Colonic mucosa (tissue), 4 donors: ENCODE measurements around the gene EPHB1. TPM values are rescaled to one million over a fixed set of nuclear protein-coding genes. Genes with fewer than 3 reads are reported as not detected.

Experiments
- DNase-seq: peaks from one replicate; pipeline ENCODE4 v3.0.0-alpha.2; 2020
- H3K27ac ChIP-seq: fragments of 200-600 bp; one replicate; pipeline ENCODE4 v1.8.0; 2021
- H3K27me3 ChIP-seq: fragments of 200-600 bp; one replicate; pipeline ENCODE4 v1.8.0; 2021
- H3K36me3 ChIP-seq: fragments of 200-600 bp; one replicate; pipeline ENCODE4 v1.8.0; 2021
- H3K4me1 ChIP-seq: fragments of 200-600 bp; one replicate; pipeline ENCODE4 v1.8.0; 2021; ENCODE audit warnings: mild to moderate bottlenecking
- H3K4me3 ChIP-seq: fragments of 200-600 bp; one replicate; pipeline ENCODE4 v1.8.0; 2021
- H3K9ac ChIP-seq, 2 donors: one replicate each; pipeline ENCODE4 v1.7.0; 2013; ENCODE audit warnings: control low read depth in 2 of 2, low read depth in 2 of 2, low read length in 2 of 2
- H3K9me3 ChIP-seq: fragments of 200-600 bp; one replicate; pipeline ENCODE4 v1.8.0; 2021
- intact Hi-C: fragments of 100-400 bp; cut with DNase I; formaldehyde crosslinking; loops from one replicate; pipeline ENCODE4 v1.14.1; 2022
- total RNA-seq, 2 donors: library from RNA; stranded (reverse); fragmentation: NEBNext Ultra II Directional in 1 of 2; extraction: Animal tissue kit (Norgen Biotek cat#: 25700) in 1 of 2; gene quantifications; one replicate each; pipeline ENCODE4 v1.2.1, GENCODE V29; 2021
- TF ChIP-seq, protein P1 (sequence below): fragments of 200-600 bp; IDR thresholded peaks from one replicate; pipeline ENCODE4 v1.8.0; 2022; ENCODE audit warnings: antibody characterized with exemption, mild to moderate bottlenecking
- donor health status: healthy.
- donor health status: DM: no; HTN: no; CAD: no.
- donor health status: DM: no; HTN: no; CAD: no.

Gene EPHB1
- total RNA-seq, 2 donors from 2014 or later: 0.40 to 0.74 TPM

DNA sequence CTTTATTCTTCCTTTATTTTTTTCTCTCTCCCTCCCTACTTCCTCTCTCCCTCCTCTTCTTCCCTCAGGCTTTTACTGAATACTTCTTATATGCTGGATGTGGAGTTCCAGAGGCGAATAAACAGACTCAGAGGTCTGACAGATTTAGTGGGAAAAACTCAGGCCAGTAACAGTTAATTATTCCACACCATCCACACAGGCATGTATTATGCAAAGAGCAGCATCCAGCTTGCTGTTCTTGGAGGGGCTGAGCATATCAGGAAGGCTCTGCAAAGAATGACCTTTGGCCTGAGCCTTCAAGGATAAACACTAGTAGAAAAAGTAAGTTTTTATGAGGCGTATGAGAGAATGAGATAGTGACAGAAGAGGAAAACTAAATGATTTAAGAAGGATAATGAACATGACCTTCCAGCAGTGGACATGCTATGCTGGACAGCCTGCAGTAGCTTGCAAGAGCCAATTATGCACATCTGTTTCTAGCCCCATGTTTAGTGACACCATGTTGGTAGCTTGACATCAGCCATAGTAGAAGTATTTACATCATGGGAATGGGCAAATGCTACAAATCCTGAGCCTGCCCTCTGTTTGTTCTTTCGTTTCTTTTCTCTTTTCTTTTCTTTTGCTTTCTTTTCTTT, 387.4 kb downstream of the EPHB1 start:
- intact Hi-C loops: no loop called here
- DNase-seq: no peak

DNA sequence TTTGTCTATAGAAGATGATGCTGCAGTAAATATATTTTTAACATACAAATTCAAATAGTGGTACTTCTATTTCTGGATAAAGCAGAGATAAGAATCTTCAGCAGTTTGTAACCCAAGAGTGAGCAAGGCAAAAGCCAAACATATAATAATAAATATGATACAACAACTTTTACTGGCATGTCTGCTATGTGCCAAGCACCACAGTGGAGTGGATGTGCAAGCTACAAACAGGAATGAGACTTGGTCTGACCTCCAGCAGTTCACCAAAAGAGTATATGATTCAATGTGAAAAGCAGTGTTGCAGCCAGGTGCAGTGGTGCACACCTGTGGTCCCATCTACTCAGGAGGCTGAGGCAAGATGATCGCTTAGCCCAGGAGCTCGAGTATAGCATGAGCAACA, 395.6 kb downstream of the EPHB1 start:
- Histone ChIP-seq H3K27ac (no peak overlapping the region), H3K36me3 (no peaks in the 10 kb centered on the region), H3K9me3 (no peaks in the 10 kb centered on the region), H3K4me1 (no peaks in the 10 kb centered on the region), H3K4me3 (no peak overlapping the region), H3K27me3 (no peaks in the 10 kb centered on the region), H3K9ac (no peak overlapping the region)
- DNase-seq: no peak
- intact Hi-C loops: no loop called here
- TF ChIP-seq, protein P1, sequence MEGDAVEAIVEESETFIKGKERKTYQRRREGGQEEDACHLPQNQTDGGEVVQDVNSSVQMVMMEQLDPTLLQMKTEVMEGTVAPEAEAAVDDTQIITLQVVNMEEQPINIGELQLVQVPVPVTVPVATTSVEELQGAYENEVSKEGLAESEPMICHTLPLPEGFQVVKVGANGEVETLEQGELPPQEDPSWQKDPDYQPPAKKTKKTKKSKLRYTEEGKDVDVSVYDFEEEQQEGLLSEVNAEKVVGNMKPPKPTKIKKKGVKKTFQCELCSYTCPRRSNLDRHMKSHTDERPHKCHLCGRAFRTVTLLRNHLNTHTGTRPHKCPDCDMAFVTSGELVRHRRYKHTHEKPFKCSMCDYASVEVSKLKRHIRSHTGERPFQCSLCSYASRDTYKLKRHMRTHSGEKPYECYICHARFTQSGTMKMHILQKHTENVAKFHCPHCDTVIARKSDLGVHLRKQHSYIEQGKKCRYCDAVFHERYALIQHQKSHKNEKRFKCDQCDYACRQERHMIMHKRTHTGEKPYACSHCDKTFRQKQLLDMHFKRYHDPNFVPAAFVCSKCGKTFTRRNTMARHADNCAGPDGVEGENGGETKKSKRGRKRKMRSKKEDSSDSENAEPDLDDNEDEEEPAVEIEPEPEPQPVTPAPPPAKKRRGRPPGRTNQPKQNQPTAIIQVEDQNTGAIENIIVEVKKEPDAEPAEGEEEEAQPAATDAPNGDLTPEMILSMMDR: no peak

More for the DNA sequence above, 387.4 kb downstream of the EPHB1 start:
- no peak overlapping the region for H3K27ac ChIP-seq
- H3K4me1 ChIP-seq: no peaks in the 10 kb centered on the region
- H3K27me3 ChIP-seq: no peaks in the 10 kb centered on the region
- TF ChIP-seq, protein P1: no peak
- no peaks in the 10 kb centered on the region for H3K9me3 ChIP-seq
- no peak overlapping the region for H3K4me3 ChIP-seq
- H3K36me3 ChIP-seq: no peaks in the 10 kb centered on the region
- H3K9ac ChIP-seq: no peak overlapping the region

DNA sequence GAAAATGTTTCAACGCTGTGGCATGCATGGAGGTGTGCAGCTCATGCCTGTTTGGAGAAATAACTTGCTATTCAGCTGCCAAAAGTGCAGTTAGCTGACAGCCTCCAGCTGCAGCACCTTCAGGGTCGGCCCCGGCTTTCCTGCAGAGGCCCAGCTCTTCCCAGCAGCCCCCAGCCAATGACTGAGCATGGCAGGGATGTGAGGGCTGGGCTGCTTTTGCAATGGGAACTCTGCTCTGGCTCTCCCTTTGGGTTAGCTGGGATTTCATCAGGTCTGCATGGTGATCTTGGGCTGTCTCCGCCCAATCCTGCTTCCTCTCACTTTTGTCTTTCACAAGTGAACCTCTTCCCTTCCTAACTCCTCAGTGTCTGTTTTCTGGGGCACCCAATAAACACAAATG, 396.6 kb downstream of the EPHB1 start:
- Histone ChIP-seq H3K9me3 (no peaks in the 10 kb centered on the region), H3K4me1 (no peaks in the 10 kb centered on the region), H3K4me3 (no peak overlapping the region), H3K27me3 (no peaks in the 10 kb centered on the region), H3K36me3 (no peaks in the 10 kb centered on the region), H3K9ac (no peak overlapping the region), H3K27ac (no peak overlapping the region)
- TF ChIP-seq, protein P1: no peak
- no peak for DNase-seq
- intact Hi-C loops: no loop called here

DNA sequence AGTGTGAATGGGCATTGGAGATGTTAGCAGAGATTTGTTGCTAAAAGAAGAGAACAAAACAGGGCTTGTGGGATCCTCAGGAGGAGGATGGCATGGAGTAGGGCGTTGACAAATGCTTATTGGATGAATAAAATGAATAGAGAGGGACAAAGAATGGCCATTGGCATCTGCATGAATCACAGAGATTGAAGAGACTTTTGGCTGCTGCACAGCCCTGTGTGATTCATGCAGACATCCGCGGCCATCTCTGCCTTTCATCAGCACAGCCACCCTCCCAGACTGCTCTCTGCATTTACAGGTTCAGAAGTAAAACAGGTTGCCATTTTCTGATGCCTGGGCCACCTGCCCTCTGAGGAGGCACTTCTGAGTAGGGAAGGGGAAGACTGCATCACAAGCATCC, 397.9 kb downstream of the EPHB1 start:
- H3K27me3 ChIP-seq: no peaks in the 10 kb centered on the region
- no peaks in the 10 kb centered on the region for H3K4me1 ChIP-seq
- no peaks in the 10 kb centered on the region for H3K36me3 ChIP-seq
- H3K27ac ChIP-seq: no peak overlapping the region
- TF ChIP-seq, protein P1: no peak
- H3K4me3 ChIP-seq: no peak overlapping the region
- H3K9ac ChIP-seq: no peak overlapping the region
- intact Hi-C loops: no loop called here
- no peak for DNase-seq
- H3K9me3 ChIP-seq: no peaks in the 10 kb centered on the region

DNA sequence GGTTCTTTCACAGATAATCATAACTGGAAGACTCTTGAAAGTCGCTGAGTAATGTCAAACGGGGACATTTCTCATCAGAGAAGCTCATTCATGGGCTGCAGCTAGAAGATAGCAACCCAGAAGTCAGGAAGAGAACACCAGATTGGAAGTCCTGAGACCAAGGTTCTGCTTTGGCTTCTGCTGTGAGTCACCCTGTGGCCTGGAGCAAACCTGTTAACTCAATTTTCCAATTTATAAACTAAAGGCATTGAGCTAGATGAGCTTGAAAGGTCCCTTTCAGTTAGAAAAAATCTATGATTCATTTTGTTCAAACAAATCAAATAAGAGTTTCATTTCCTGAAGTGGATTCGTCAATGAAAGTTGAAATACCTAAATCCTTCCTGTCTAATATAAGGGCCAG, 402.2 kb downstream of the EPHB1 start:
- Histone ChIP-seq H3K9ac (no peak overlapping the region), H3K27ac (no peak overlapping the region), H3K4me3 (no peak overlapping the region), H3K4me1 (no peaks in the 10 kb centered on the region), H3K36me3 (no peaks in the 10 kb centered on the region), H3K27me3 (no peaks in the 10 kb centered on the region), H3K9me3 (no peaks in the 10 kb centered on the region)
- TF ChIP-seq, protein P1: no peak
- intact Hi-C loops: no loop called here
- DNase-seq: no peak
